SK-N-SH (cell line): ENCODE data around the gene ZBTB7B. TPM values are rescaled to one million over a fixed set of nuclear protein-coding genes. Genes with fewer than 3 reads are reported as not detected.

Experiments used
- CTCF ChIA-PET: fragments of 300-600, 350-600 bp; formaldehyde crosslinking; extraction: SDS; loops from one replicate; lab custom pipeline; 2021; lab: Yijun Ruan, JAX
- POLR2A ChIA-PET: fragments of 350-600 bp; sonication (Branson Sonifier 250); formaldehyde crosslinking; extraction: SDS; loops from one replicate; lab custom pipeline; 2020; ENCODE audit warnings: antibody characterized with exemption, inconsistent platforms; lab: Yijun Ruan, JAX
- DNase-seq: peaks from one replicate; pipeline ENCODE4 v3.0.0; 2012
- H2AFZ ChIP-seq: fragments of 200-600 bp; sonication (generic); 2 replicates; pipeline ENCODE4 v1.8.1; 2016; ENCODE audit warnings: antibody characterized with exemption, mild to moderate bottlenecking, low read depth
- H3F3A ChIP-seq: fragments of 200-600 bp; sonication (generic); replicated peaks from 2 replicates; pipeline ENCODE3; 2016; ENCODE audit warnings: antibody characterized with exemption, mild to moderate bottlenecking; ENCODE audit not compliant: insufficient read depth
- H3K27ac ChIP-seq, 2 experiments: fragments of 200-500 bp in 1 of 2; fragments of 200-600 bp in 1 of 2; sonication (Bioruptor generic) in 1 of 2; sonication (generic), shearing (Covaris generic) in 1 of 2; 2 replicates each; pipeline versions ENCODE4 v1.5.1 to v1.6.1; 2014 to 2016; ENCODE audit warnings: low read depth in 2 of 2, inconsistent platforms in 1 of 2, low read length in 1 of 2, mild to moderate bottlenecking in 1 of 2, mixed read lengths in 1 of 2
- H3K27me3 ChIP-seq: fragments of 200-600 bp; sonication (generic), shearing (Covaris generic); 2 replicates; pipeline ENCODE4 v1.6.1; 2016; ENCODE audit warnings: mixed run types; ENCODE audit not compliant: insufficient read depth
- H3K36me3 ChIP-seq, 2 experiments: fragments of 200-500 bp in 1 of 2; fragments of 200-600 bp in 1 of 2; sonication (Bioruptor generic) in 1 of 2; sonication (generic) in 1 of 2; replicated peaks in 1 of 2; 2 replicates each; pipeline versions ENCODE3 to v1.5.1; 2014 to 2016; ENCODE audit warnings: low read length in 1 of 2, mild to moderate bottlenecking in 1 of 2; ENCODE audit not compliant: insufficient read depth in 2 of 2, control insufficient read depth in 1 of 2
- H3K4me1 ChIP-seq, 2 experiments: fragments of 200-500 bp in 1 of 2; fragments of 200-600 bp in 1 of 2; sonication (Bioruptor generic) in 1 of 2; sonication (generic), shearing (Covaris generic) in 1 of 2; 2 replicates each; pipeline versions ENCODE4 v1.5.1 to v1.6.1; 2014 to 2016; ENCODE audit warnings: low read depth in 1 of 2, low read length in 1 of 2, mixed run types in 1 of 2; ENCODE audit not compliant: insufficient read depth in 2 of 2, control insufficient read depth in 1 of 2
- H3K4me2 ChIP-seq: fragments of 200-600 bp; sonication (generic), shearing (Covaris generic); 2 replicates; pipeline ENCODE4 v1.6.1; 2017; ENCODE audit warnings: mixed run types
- H3K4me3 ChIP-seq, 2 experiments: fragments of 200-500 bp in 1 of 2; fragments of 200-600 bp in 1 of 2; sonication (Bioruptor generic) in 1 of 2; sonication (generic), shearing (Covaris generic) in 1 of 2; 2 replicates each; pipeline versions ENCODE4 v1.5.1 to v1.8.1; 2014 to 2016; ENCODE audit warnings: low read depth in 2 of 2, inconsistent platforms in 1 of 2, low read length in 1 of 2, mild to moderate bottlenecking in 1 of 2, mixed read lengths in 1 of 2, moderate library complexity in 1 of 2
- H3K79me2 ChIP-seq: fragments of 200-600 bp; sonication (generic); 2 replicates; pipeline ENCODE4 v1.8.1; 2017; ENCODE audit warnings: mild to moderate bottlenecking; ENCODE audit not compliant: insufficient read depth
- H3K9ac ChIP-seq: fragments of 200-600 bp; sonication (generic); 2 replicates; pipeline ENCODE4 v1.6.1; 2017; ENCODE audit warnings: mixed run types
- H3K9me2 ChIP-seq: fragments of 200-600 bp; sonication (generic); 2 replicates; pipeline ENCODE4 v1.6.1; 2017; ENCODE audit warnings: mixed run types
- H3K9me3 ChIP-seq: fragments of 200-600 bp; sonication (generic); 2 replicates; pipeline ENCODE4 v1.6.1; 2017; ENCODE audit warnings: mixed run types, mild to moderate bottlenecking, moderate library complexity
- H4K20me1 ChIP-seq: fragments of 200-600 bp; sonication (generic); 2 replicates; pipeline ENCODE4 v1.6.1; 2017; ENCODE audit warnings: mild to moderate bottlenecking, mixed run types; ENCODE audit not compliant: insufficient read depth
- ELF1 ChIP-seq: IDR thresholded peaks from 2 replicates; pipeline ENCODE4 v1.4.0; 2012
- FOSL2 ChIP-seq: IDR thresholded peaks from 2 replicates; pipeline ENCODE4 v1.4.0; 2012; ENCODE audit warnings: low read depth, mild to moderate bottlenecking, moderate library complexity, borderline replicate concordance
- JUND ChIP-seq: IDR thresholded peaks from 2 replicates; pipeline ENCODE4 v1.4.0; 2012
- NFIC ChIP-seq: IDR thresholded peaks from 2 replicates; pipeline ENCODE4 v1.4.0; 2012; ENCODE audit warnings: borderline replicate concordance
- NRF1 ChIP-seq: IDR thresholded peaks from 2 replicates; pipeline ENCODE4 v1.6.1; 2012; ENCODE audit warnings: low read depth, mild to moderate bottlenecking, low read length
- RCOR1 ChIP-seq: fragments of 150-350 bp; IDR thresholded peaks from 2 replicates; pipeline ENCODE4 v1.6.1; 2017; ENCODE audit warnings: antibody characterized with exemption, low read length
- SIN3A ChIP-seq: IDR thresholded peaks from 2 replicates; pipeline ENCODE4 v1.6.1; 2012; ENCODE audit warnings: low read depth, mild to moderate bottlenecking, low read length, moderate library complexity, borderline replicate concordance
- TCF12 ChIP-seq: IDR thresholded peaks from 2 replicates; pipeline ENCODE4 v1.4.0; 2012
- WGBS: methylation state at CpG from one replicate; pipeline ENCODE4 v1.1.6; 2017; ENCODE audit warnings: low lambda C conversion rate; 5-methylcytosine and 5-hydroxymethylcytosine counted together
- polyA plus RNA-seq, 3 experiments: library from polyadenylated mRNA; depleted of rRNA; stranded (reverse); fragments of >200 nt; gene quantifications; 2 replicates each; pipeline ENCODE4 v1.2.3, GENCODE V29; 2012
- TF ChIP-seq, protein P1 (sequence below): fragments of 150-350 bp; IDR thresholded peaks from 2 replicates; pipeline ENCODE4 v1.6.1; 2016; ENCODE audit warnings: mild to moderate bottlenecking, low read depth, low read length
- TF ChIP-seq, protein P2 (sequence below): IDR thresholded peaks from 2 replicates; pipeline ENCODE4 v1.6.1; 2012; ENCODE audit warnings: mild to moderate bottlenecking, low read depth, low read length, moderate library complexity

The ZBTB7B gene
- polyA plus RNA-seq, 1 of the 3 experiments (the other 2 are of a cell fraction) = 15.7 TPM

DNA sequence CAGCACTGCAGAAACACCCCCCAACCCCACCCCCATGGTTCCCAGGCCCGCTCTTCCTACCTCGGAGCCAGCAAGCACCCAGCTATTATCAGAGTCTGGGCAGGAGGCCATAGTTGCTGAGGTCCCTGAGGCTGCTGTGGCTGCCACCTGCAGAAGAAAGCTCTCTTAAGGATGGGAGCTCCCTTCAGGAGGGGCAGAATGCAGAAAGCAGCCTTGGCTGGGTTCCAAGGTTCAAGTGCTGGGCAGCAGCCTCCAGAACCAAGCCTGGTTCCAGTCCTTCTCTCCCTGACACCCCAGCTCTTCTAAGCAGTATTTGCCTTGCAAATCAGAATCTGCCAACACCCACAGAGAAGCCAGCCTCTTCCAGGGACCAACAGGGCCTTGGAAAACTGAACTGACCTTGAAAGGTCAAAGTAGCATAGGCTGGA lies 49.0 kb upstream of the ZBTB7B start (continued):
- TF ChIP-seq, protein P1, sequence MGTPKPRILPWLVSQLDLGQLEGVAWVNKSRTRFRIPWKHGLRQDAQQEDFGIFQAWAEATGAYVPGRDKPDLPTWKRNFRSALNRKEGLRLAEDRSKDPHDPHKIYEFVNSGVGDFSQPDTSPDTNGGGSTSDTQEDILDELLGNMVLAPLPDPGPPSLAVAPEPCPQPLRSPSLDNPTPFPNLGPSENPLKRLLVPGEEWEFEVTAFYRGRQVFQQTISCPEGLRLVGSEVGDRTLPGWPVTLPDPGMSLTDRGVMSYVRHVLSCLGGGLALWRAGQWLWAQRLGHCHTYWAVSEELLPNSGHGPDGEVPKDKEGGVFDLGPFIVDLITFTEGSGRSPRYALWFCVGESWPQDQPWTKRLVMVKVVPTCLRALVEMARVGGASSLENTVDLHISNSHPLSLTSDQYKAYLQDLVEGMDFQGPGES = no peak
- TF ChIP-seq RCOR1 = no peak
- no peak for TF ChIP-seq NFIC
- no peak for TF ChIP-seq JUND
- TF ChIP-seq TCF12 = no peak
- no peak for TF ChIP-seq NRF1

GRCh38 chr1:154954541-154954940 lies 48.1 kb upstream of the ZBTB7B start:
- peak overlapping the region; percentile 71 to 91; a peak in 3 of 4 replicates for H3K27ac ChIP-seq
- peak overlapping the region; percentile 74 to 79 for H3K4me3 ChIP-seq
- H2AFZ ChIP-seq = no peak overlapping the region
- H3K9me2 ChIP-seq = no peaks in the 10 kb centered on the region
- peak overlapping the region; percentile 87 for H3K4me2 ChIP-seq
- DNase-seq = no peak
- POLR2A ChIA-PET = interaction anchor here (1.2 to 3.0 kb wide), 4 partner anchors 10 to 34 kb away, joined by 3 to 16 read pairs (median 6); partner anchors contain the start of gene SHC1
- peaks cover 0 to 42% of the 10 kb centered on the region in 2 experiments; a peak in 3 of 4 replicates for H3K4me1 ChIP-seq
- H4K20me1 ChIP-seq = no peaks in the 10 kb centered on the region
- H3K9me3 ChIP-seq = no peaks in the 10 kb centered on the region
- 0 out of 2 replicates have a peak overlapping the region, but pooled peaks have one; percentile 12 for H3K9ac ChIP-seq
- H3K36me3 ChIP-seq = peaks cover 0 to 27% of the 10 kb centered on the region in 2 experiments
- H3F3A ChIP-seq = peaks cover 12% of the 10 kb centered on the region
- WGBS = 58% methylated on average over 3 of the region's 3 CpGs
- TF ChIP-seq SIN3A (no peak), ELF1 (no peak), FOSL2 (no peak)
- TF ChIP-seq, protein P2, sequence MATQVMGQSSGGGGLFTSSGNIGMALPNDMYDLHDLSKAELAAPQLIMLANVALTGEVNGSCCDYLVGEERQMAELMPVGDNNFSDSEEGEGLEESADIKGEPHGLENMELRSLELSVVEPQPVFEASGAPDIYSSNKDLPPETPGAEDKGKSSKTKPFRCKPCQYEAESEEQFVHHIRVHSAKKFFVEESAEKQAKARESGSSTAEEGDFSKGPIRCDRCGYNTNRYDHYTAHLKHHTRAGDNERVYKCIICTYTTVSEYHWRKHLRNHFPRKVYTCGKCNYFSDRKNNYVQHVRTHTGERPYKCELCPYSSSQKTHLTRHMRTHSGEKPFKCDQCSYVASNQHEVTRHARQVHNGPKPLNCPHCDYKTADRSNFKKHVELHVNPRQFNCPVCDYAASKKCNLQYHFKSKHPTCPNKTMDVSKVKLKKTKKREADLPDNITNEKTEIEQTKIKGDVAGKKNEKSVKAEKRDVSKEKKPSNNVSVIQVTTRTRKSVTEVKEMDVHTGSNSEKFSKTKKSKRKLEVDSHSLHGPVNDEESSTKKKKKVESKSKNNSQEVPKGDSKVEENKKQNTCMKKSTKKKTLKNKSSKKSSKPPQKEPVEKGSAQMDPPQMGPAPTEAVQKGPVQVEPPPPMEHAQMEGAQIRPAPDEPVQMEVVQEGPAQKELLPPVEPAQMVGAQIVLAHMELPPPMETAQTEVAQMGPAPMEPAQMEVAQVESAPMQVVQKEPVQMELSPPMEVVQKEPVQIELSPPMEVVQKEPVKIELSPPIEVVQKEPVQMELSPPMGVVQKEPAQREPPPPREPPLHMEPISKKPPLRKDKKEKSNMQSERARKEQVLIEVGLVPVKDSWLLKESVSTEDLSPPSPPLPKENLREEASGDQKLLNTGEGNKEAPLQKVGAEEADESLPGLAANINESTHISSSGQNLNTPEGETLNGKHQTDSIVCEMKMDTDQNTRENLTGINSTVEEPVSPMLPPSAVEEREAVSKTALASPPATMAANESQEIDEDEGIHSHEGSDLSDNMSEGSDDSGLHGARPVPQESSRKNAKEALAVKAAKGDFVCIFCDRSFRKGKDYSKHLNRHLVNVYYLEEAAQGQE = no peak
- no peaks in the 10 kb centered on the region for H3K27me3 ChIP-seq
- CTCF ChIA-PET = interaction anchor here (1.1 to 37.5 kb wide), 10 partner anchors 10 to 285 kb away, joined by 3 to 640 read pairs (median 6); partner anchors contain the start of genes FLAD1, LENEP and ZBTB7B
- peaks cover 2% of the 10 kb centered on the region; the same call in 1 of the 2 replicates for H3K79me2 ChIP-seq
